Mononuclear cell (primary cell): ENCODE results near the gene TMPRSS4. TPM values are rescaled to one million over a fixed set of nuclear protein-coding genes. Genes with fewer than 3 reads are reported as not detected.

Experiments
- H3K27me3 ChIP-seq: 2 replicates; pipeline ENCODE4 v1.6.0; 2011; ENCODE audit warnings: low read length, control low read depth; ENCODE audit not compliant: insufficient read depth
- H3K4me1 ChIP-seq: 2 replicates; pipeline ENCODE4 v1.5.1; 2011; ENCODE audit warnings: mild to moderate bottlenecking, low read length, control low read depth; ENCODE audit not compliant: insufficient read depth
- H3K4me3 ChIP-seq: 2 replicates; pipeline ENCODE4 v1.5.1; 2011; ENCODE audit warnings: mild to moderate bottlenecking, low read length, moderate library complexity
- H3K9me3 ChIP-seq: 2 replicates; pipeline ENCODE4 v1.5.1; 2011; ENCODE audit warnings: low read depth, mild to moderate bottlenecking, control low read depth, low read length
- total RNA-seq: library from RNA; depleted of rRNA; stranded (reverse); fragments of >200 nt; gene quantifications from one replicate; pipeline ENCODE4 v1.2.3, GENCODE V29; 2012

Gene TMPRSS4
- not detected for total RNA-seq

- Histone ChIP-seq H3K9me3 (no peaks in the 10 kb centered on the region), H3K4me1 (peaks cover 30% of the 10 kb centered on the region), H3K4me3 (no peak within 1 kb of the TSS), H3K27me3 (no peaks in the 10 kb centered on the region)
Observed at GRCh38 chr11:118076754-118077281, at the start of gene TMPRSS4. TMPRSS4 (plus strand) TSS chr11:118077078; CDS start chr11:118077303, 225 bp downstream.

- H3K4me1 ChIP-seq: peaks cover 13% of the 10 kb centered on the region
- no peak overlapping the region for H3K4me3 ChIP-seq
- H3K27me3 ChIP-seq: no peaks in the 10 kb centered on the region
- no peaks in the 10 kb centered on the region for H3K9me3 ChIP-seq
Observed at GRCh38 chr11:118027694-118028093, 49.2 kb upstream of the TMPRSS4 start.

- no peaks in the 10 kb centered on the region for H3K9me3 ChIP-seq
- no peak overlapping the region for H3K4me3 ChIP-seq
- H3K27me3 ChIP-seq: no peaks in the 10 kb centered on the region
- peaks cover 13% of the 10 kb centered on the region for H3K4me1 ChIP-seq
Observed at GRCh38 chr11:118028626-118029025, 48.3 kb upstream of the TMPRSS4 start.

GRCh38 chr11:118033443-118033842 is 43.4 kb upstream of the TMPRSS4 start:
- Histone ChIP-seq H3K4me1 (peaks cover 13% of the 10 kb centered on the region), H3K9me3 (no peaks in the 10 kb centered on the region), H3K27me3 (no peaks in the 10 kb centered on the region), H3K4me3 (no peak overlapping the region)

- peaks cover 29% of the 10 kb centered on the region for H3K4me1 ChIP-seq
- no peak overlapping the region for H3K4me3 ChIP-seq
- H3K9me3 ChIP-seq: no peaks in the 10 kb centered on the region
- no peaks in the 10 kb centered on the region for H3K27me3 ChIP-seq
Observed at GRCh38 chr11:118042141-118042540, 34.7 kb upstream of the TMPRSS4 start.

GRCh38 chr11:118042796-118043195 is 34.1 kb upstream of the TMPRSS4 start:
- Histone ChIP-seq H3K9me3 (no peaks in the 10 kb centered on the region), H3K4me3 (no peak overlapping the region), H3K4me1 (peaks cover 35% of the 10 kb centered on the region)

GRCh38 chr11:118045191-118045590 is 31.7 kb upstream of the TMPRSS4 start:
- Histone ChIP-seq H3K27me3 (no peaks in the 10 kb centered on the region), H3K4me3 (no peak overlapping the region), H3K9me3 (no peaks in the 10 kb centered on the region), H3K4me1 (peaks cover 55% of the 10 kb centered on the region)

More at GRCh38 chr11:118042796-118043195, 34.1 kb upstream of the TMPRSS4 start:
- no peaks in the 10 kb centered on the region for H3K27me3 ChIP-seq

- no peaks in the 10 kb centered on the region for H3K27me3 ChIP-seq
- H3K4me3 ChIP-seq: no peak overlapping the region
Observed at GRCh38 chr11:118046051-118046963, 30.6 kb upstream of the TMPRSS4 start.

GRCh38 chr11:118046964-118047700 is 29.7 kb upstream of the TMPRSS4 start:
- H3K27me3 ChIP-seq: no peaks in the 10 kb centered on the region
- H3K9me3 ChIP-seq: no peaks in the 10 kb centered on the region
- peaks cover 75% of the 10 kb centered on the region for H3K4me1 ChIP-seq
- H3K4me3 ChIP-seq: no peak overlapping the region

More at GRCh38 chr11:118046051-118046963, 30.6 kb upstream of the TMPRSS4 start:
- no peaks in the 10 kb centered on the region for H3K9me3 ChIP-seq
- H3K4me1 ChIP-seq: peaks cover 66% of the 10 kb centered on the region

GRCh38 chr11:118047749-118048148 is 29.1 kb upstream of the TMPRSS4 start:
- Histone ChIP-seq H3K4me1 (peaks cover 81% of the 10 kb centered on the region), H3K27me3 (no peaks in the 10 kb centered on the region), H3K9me3 (no peaks in the 10 kb centered on the region), H3K4me3 (no peak overlapping the region)

GRCh38 chr11:118048472-118049370 is 28.2 kb upstream of the TMPRSS4 start:
- Histone ChIP-seq H3K4me1 (peaks cover 90% of the 10 kb centered on the region), H3K27me3 (no peaks in the 10 kb centered on the region), H3K9me3 (no peaks in the 10 kb centered on the region), H3K4me3 (no peak overlapping the region)

- H3K4me3 ChIP-seq: no peak overlapping the region
- H3K27me3 ChIP-seq: no peaks in the 10 kb centered on the region
- peaks cover 83% of the 10 kb centered on the region for H3K4me1 ChIP-seq
- no peaks in the 10 kb centered on the region for H3K9me3 ChIP-seq
Observed at GRCh38 chr11:118049771-118050170, 27.1 kb upstream of the TMPRSS4 start.

- no peak overlapping the region for H3K4me3 ChIP-seq
- H3K4me1 ChIP-seq: peaks cover 77% of the 10 kb centered on the region
- no peaks in the 10 kb centered on the region for H3K9me3 ChIP-seq
Observed at GRCh38 chr11:118050208-118050891, 26.5 kb upstream of the TMPRSS4 start.

GRCh38 chr11:118051136-118051610 is 25.7 kb upstream of the TMPRSS4 start:
- H3K4me1 ChIP-seq: peaks cover 71% of the 10 kb centered on the region
- no peak overlapping the region for H3K4me3 ChIP-seq

More at GRCh38 chr11:118050208-118050891, 26.5 kb upstream of the TMPRSS4 start:
- no peaks in the 10 kb centered on the region for H3K27me3 ChIP-seq

More at GRCh38 chr11:118051136-118051610, 25.7 kb upstream of the TMPRSS4 start:
- no peaks in the 10 kb centered on the region for H3K9me3 ChIP-seq
- H3K27me3 ChIP-seq: no peaks in the 10 kb centered on the region
